Nucleus accumbens (tissue), 56 donors: ENCODE measurements around the gene GJD3.
"Not testable (repeated sequence)": the region's sequence is repeated elsewhere in the genome, so short reads cannot be mapped to it uniquely, and the experiment has no call there.

Experiments used
- DNase-seq, 56 donors: peaks; one replicate each; lab custom pipeline; 2025; lab: John Stamatoyannopoulos, UW

GJD3 gene, protein sequence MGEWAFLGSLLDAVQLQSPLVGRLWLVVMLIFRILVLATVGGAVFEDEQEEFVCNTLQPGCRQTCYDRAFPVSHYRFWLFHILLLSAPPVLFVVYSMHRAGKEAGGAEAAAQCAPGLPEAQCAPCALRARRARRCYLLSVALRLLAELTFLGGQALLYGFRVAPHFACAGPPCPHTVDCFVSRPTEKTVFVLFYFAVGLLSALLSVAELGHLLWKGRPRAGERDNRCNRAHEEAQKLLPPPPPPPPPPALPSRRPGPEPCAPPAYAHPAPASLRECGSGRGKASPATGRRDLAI

DNA sequence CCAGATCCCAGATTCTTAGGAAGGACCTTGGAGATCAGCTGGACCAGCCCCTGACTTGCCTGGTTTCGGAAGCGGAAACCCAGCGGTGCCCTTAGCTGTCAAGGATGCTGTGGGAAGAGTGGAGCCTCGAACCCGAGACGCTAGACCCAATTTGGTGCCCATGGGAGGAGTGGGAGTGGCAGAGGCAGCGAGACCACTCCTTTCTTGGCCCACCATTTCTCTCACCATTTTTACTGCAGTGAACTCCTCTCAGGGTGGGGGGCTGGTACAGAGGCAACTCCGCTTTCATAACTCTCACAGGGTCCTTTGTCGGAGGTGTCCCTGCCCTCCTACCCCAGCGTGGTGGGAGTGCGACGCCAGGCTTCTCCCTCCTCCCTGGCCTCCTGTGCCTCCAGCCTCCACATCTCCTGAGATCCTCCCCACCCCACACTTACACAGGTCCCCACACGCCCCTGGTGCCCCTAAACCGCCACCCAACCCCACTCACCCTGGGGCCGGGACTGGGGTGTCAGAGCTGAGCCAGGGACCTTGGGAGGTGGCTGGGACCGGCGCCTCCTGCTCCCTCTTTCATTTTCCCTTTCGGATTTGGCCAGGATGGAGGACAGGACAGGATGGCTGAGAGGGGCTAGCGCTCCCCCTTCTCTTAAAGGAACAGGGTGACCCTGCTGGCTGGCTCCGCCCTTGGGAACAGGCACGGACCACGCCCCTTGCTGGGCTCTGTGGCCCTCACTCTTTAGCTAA, at the start of gene GJD3:
Gene GJD3 (minus strand): TSS at position 617 of the 741 bp plus-strand sequence. CDS start 922 bp downstream, outside the sequence.
- no peak for DNase-seq

DNA sequence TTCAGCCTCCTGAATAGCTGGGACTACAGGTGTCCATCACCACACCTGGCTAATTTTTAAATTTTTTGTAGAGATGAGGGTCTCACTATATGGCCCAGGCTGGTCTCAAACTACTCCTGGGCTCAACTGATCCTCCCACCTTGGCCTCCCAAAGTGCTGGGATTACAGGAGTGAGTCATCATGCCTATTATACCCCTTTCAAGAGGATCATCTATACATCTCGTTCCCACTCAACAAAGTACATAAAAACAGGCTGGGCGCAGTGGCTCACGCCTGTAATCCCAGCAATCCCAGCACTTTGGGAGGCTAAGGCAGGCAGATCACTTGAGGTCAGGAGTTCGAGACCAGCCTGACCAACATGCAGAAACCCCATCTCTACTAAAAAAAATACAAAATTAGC, 49.8 kb upstream of the GJD3 start:
- not testable (repeated sequence) for DNase-seq

DNA sequence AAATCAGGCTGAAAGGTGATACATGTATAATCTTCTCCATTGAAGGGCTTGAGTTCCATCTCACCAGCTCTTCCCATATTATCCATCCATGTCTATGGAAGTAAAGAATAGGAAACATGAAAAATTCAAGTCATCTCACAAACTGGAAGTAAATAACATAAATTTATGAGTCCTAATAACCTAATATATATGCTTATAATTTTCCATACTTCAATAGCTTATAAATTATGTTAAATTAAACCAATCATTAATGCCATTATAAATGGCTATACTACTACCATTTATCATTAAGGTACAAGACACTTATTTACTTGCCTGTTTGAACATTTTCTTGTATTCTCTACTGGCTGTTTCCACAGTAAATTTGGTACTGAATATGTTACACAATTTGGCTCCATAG, 48.3 kb upstream of the GJD3 start:
- DNase-seq, result no peak

DNA sequence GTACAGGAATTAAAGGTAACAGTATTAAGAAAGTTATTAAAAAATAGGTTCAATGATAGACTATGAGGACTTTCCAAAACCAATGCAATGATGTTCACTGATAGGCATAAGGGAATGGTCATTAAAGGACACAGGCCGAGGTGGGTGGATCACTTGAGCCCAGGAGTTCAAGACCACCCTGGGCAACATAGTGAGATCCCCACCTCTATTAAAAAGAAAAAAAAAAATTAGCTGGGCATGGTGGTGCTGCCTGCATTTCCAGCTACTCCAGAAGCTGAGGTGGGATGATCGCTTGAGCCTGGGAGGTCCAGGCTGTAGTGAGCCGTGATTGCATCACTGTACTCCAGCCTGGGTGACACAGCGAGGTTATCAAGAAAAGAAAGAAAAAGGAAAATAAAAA, 47.3 kb upstream of the GJD3 start:
- DNase-seq, result no peak

DNA sequence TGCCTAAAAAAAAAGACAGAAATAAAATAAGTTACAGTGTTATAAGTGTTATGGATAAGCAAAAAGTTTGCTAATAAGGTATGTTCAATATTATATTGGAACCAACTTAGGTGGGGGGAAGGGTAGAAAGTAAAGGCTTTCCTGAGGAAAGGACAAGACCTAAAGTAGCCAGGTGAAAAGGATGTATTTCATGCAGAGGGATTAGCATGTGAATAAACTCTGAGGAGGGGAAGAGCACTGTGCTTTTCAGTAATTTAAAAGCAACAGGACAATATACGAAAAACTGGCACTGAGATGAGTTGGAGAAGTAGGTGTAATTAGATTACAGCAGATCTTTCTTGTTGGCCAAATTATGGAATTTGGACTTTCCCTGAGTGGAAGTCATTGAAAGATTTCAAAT, 45.5 kb upstream of the GJD3 start:
- no peak for DNase-seq

DNA sequence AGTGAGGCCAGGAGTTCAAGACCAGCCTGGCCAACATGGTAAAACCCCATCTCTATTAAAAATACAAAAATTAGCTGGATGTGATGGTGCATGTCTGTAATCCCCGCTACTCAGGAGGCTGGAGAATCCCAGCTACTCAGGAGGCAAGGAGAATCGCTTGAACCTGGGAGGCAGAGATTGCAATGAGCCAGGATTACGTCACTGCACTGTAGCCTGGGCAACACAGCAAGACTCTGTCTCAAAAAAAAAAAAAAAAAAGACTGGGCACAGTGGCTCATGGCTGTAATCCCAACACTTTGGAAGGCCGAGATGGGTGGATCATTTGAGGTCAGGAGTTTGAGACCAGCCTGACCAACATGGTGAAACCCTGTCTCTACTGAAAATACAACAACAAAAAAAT, 45.0 kb upstream of the GJD3 start:
- DNase-seq, result not testable (repeated sequence)

DNA sequence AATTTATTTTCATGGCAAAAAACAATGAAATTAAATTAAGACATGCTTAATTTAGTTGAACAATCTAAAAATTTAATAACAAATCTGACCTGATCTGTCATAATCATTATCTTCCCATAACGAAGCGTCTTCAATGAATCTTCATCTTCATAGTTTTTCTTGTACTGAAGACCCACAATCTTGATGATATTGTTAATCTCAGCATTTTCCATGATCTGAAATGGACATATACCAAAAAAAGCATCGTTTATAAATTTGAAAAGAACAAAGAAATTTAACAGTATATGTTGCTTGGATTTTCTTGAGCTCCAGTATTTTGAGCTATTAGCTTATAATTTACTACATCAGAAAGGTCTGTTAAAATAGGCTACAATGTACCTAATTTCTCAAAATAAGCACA, 42.9 kb upstream of the GJD3 start:
- DNase-seq, result no peak

DNA sequence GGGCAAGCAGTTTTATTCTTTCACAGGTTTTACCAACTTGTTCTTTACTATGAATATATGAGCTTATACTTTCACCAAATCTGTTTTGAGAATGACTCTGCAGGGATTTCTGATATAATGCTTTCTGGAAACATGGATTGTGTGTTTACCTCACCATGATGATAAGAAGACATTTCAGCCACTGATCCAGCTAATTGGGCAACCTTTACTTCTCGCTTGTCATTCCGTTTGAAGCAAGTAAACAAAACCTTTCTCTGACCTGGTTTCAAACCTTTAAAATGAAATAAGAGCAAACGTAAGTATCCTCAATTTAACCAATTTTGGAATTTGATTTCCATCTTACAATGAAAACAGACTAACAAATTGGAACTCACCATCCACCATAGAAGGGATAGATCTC, 39.5 kb upstream of the GJD3 start:
- DNase-seq, result no peak

DNA sequence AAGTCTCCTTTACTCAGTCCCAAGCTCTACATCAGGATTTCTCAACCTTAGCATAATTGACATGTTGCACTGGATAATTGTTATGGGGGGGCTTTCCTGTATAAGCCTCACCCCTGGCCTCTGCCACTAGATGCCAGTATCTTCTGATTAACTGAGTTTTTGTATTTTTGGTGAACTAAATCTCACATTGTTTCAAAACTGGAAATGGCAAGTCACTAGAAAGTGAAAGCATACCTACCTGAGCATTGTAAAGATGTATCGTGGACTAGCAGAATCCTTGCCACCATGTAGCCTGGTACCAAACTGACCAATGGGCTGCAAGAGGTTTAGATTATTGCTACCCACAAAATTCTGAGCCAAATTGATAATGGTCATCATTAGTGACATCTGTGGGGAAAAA, 38.1 kb upstream of the GJD3 start:
- no peak for DNase-seq

DNA sequence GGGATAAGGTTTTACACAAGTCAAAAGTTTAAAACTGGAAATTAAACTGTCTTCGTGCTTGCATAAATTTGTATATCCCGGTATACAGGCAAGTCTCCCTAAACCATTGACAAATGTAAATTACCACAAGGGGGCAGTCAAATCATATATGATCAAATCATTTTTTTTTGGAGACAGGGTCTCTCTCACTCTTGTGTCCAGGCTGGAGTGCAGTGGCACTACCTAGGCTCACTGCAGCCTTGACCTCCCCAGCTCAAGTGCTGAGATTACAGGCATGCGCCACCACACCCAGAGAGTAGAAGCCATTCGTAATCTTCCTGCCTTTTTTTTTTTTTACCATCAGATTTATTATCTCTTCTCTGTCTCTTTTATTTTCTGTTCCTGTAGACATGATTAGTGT, 34.6 kb upstream of the GJD3 start:
- DNase-seq, result peak in 1 of 56 donors; percentile 7

DNA sequence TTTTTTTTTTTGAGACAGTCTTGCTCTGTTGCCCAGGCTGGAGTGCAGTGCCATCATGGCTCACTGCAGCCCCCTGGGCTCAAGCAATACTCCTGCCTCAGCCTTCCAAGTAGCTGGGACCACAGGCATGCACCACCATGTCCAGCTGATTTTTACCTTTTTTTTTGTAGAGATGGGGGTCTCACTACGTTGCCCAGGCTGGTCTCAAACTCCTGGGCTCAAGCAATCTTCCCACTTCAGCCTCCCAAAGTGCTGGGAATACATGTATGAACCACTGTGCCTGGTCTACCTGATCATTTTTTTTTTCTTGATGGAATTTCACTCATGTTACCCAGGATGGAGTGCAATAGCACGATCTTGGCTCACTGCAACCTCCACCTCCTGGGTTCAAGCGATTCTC, 22.0 kb upstream of the GJD3 start:
- DNase-seq, result not testable (repeated sequence)

DNA sequence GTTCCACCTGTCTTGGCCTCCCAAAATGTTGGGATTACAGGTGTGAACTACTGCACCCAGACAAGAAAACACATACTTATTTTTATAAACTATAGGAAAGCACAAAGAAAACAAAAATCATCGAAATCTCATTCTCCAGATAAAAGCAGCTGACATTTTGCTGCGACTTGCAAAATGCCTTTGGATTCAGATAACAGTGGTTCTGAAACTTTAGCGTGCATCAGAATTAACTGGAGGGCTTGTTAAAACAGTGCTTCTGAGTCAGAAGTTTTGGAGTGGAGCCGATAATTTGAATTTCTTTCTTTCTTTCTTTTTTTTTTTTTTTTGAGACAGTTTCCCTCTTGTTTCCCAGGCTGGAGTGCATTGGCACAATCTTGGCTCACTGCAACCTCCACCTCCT, 17.7 kb upstream of the GJD3 start:
- DNase-seq, result no peak

DNA sequence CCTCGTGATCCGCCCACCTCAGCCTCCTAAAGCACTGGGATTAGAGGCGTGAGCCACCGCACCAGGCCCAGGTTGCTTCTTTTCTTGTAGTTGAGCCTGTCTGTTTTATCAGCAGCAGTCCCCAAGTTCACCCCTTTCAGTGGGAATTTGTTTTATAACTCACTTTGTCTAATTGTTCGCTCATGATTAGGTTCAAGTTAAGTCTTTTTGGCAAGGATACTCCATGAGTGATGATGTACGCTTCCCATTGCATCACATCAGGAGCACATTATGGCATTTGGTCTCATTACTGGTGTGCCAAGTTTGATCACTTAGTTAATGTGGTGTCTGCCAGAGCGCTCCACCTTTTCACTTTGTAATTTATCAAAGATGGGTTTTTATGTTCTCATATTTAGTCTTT, 14.4 kb upstream of the GJD3 start:
- no peak for DNase-seq

DNA sequence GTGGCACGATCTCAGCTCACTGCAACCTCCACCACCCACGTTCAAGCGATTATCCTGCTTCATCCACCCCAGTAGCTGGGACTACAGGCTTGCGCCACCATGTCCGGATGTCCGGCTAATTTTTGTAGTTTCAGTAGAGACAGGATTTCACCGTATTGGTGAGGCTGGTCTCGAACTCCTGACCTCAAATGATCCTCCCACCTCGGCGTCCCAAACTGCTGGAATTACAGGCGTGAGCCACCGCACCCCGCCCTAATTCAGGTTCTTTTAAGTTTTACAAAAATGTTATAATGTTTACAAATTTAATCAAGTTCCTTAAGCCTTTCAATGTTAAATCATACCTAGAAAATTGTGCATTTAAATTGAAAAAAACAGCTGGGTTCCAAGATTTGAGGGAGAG, 13.3 kb upstream of the GJD3 start:
- no peak for DNase-seq

DNA sequence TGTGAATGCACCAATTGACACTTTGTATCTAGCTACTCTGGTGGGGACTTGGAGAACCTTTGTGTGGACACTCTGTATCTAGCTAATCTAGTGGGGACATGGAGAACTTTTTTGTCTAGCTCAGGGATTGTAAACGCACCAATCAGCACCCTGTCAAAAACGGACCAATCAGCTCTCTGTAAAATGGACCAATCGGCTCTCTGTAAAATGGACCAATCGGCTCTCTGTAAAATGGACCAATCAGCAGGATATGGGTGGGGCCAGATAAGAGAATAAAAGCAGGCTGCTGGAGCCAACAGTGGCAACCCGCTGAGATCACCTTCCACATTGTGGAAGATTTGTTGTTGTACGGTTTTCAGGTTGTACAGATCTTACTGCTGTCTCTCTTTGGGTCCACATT, 12.0 kb upstream of the GJD3 start:
- DNase-seq, result not testable (repeated sequence)

DNA sequence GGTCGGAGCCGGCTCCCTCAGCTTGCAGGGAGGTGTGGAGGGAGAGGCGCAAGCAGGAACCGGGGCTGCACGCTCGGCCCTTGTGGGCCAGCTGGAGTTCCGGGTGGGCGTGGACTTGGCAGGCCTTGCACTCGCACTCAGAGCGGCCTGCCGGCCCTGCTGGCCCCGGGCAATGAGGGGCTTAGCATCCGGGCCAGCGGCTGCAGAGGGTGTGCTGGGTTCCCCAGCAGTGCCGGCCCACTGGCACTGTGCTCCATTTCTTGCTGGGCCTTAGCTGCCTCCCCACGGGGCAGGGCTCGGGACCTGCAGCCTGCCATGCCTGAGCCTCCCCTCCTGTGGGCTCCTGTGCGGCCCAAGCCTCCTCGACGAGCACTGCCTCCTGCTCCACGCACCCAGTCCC, 11.2 kb upstream of the GJD3 start:
- not testable (repeated sequence) for DNase-seq

DNA sequence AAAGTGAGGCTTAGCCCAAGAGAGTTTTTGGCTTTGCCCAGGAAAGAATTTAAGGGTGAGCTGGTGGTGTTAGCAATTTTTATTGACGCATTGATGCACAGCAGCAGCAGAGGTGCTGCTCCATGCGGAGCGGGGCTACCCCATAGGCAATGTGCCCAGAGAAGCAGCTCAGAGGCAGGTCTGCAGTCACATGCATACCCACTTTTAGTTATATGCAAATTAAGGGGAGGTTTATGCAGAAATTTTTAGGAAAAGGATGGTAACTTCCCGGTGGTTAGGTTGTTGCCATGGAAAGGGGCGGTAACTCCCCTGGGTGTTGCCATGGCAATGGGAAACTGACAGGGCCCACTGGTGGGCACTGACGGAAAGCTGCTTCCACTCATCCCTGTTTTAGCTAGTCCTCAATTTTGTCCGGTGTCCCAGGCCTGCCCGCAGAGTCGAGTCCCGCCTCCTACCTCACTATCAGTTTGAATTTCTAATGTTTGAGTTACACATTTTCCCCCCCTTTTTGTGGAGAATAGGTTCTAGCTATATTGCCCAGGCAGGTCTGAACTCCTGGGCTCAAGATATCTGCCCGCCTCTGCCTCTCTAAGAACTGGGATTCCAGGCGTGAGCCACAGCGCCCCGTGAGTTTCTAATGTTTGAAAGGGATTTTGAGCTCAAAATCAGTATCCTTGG, 10.4 kb upstream of the GJD3 start:
- DNase-seq, result no peak

DNA sequence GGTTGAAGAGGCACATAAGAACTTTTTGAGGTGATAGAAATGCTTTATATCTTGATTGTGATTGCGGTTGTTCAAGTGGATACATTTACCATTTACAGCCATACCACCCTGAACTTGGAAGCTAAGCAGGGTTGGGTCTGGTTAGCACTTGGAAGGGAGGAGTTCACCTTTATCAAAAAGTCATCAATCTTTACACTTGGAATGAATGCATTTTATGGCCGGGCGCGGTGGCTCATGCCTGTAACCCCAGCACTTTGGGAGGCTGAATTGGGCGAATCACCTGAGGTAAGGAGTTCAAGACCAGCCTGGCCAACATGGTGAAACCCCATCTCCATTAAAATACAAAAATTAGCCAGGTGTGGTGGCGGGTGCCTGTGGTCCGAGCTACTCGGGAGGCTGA, 9.5 kb upstream of the GJD3 start:
- no peak for DNase-seq

DNA sequence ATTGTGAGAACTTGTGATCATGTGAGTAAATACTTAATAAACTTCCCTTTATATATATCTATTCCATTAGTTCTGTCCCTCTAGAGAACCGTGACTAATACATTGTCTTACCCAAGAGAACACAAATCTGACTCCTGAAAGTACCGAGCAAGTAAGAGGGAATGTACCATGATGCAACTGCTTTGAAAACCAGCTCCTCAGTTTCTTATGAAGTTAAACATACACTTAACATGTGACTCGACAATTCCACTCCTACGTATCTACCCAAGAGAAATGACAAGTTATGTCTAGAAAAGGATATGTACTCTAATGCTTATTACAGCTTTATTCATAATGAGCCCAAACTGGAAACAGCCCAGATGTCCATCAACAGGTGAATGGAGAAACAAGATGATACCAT, 8.8 kb upstream of the GJD3 start:
- no peak for DNase-seq

DNA sequence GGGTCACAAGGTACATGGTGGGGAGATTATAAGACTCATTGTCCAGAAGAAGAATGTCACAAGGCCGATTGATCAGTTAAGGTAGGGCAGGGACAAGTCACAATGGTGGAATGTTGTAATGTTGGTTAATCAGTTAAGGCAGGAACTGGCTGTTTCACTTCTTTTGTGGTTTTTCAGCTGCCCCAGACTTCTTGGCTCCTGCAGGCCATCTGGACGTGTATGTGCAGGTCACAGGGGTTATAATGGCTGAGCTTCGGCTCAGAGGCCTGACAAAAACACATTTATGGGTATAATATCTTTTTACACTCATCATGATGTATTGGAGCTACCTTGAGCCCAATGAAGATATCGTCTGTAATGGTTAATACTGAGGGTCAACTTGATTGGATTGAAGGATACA, 8.1 kb upstream of the GJD3 start:
- DNase-seq, result not testable (repeated sequence)

DNA sequence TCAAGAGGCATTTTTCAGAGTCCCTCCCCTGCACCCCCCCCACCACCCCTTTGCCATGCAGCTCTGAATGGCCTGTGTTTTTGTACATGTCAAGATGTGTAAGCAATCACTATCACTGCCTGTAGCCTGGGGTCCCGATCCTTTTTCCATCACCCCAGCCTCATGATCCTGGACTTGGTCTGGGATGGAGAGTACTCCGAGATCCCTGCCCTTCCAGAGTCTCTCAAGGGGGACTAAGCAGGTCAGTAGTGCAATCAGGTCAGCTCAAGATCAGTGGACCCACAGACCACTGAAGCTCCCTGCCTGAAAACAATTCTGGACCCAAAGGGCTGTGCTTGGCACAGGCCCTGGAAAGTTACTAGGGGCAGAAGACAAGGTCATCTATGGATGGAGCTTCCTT, 7.5 kb upstream of the GJD3 start:
- DNase-seq, result no peak
